GM23338 (cell line): ENCODE measurements around the gene SCGB1A1. TPM values are rescaled to one million over a fixed set of nuclear protein-coding genes. Genes with fewer than 3 reads are reported as not detected.

Experiments used
- ATAC-seq: fragments of 200-7000 bp; cut with Tn5 transposase; 3 replicates; pipeline ENCODE4 v1.9.1; 2020
- DNase-seq: peaks from one replicate; pipeline ENCODE4 v3.0.0-alpha.2; 2015; ENCODE audit warnings: low spot score
- H2AFZ ChIP-seq: fragments of 200-600 bp; sonication (generic); 2 replicates; pipeline ENCODE4 v1.8.0; 2016; ENCODE audit warnings: antibody characterized with exemption, mild to moderate bottlenecking, moderate library complexity
- H3F3A ChIP-seq: fragments of 200-600 bp; sonication (generic); replicated peaks from 2 replicates; pipeline ENCODE4 v1.8.0; 2017; ENCODE audit warnings: antibody characterized with exemption, mixed run types, low read depth
- H3K27ac ChIP-seq: fragments of 200-600 bp; sonication (generic); 2 replicates; pipeline ENCODE4 v1.6.1; 2016; ENCODE audit warnings: low read depth
- H3K27me3 ChIP-seq: fragments of 200-600 bp; sonication (generic); 2 replicates; pipeline ENCODE4 v1.8.0; 2016; ENCODE audit warnings: mild to moderate bottlenecking, mixed run types, moderate library complexity; ENCODE audit not compliant: insufficient read depth
- H3K36me3 ChIP-seq: fragments of 200-600 bp; sonication (generic); 2 replicates; pipeline ENCODE4 v1.8.0; 2016; ENCODE audit warnings: mild to moderate bottlenecking; ENCODE audit not compliant: insufficient read depth
- H3K4me1 ChIP-seq: fragments of 200-600 bp; sonication (generic); 2 replicates; pipeline ENCODE4 v1.8.0; 2016; ENCODE audit warnings: mild to moderate bottlenecking, moderate library complexity; ENCODE audit not compliant: insufficient read depth
- H3K4me2 ChIP-seq: fragments of 200-600 bp; sonication (generic); 2 replicates; pipeline ENCODE4 v1.7.1; 2017; ENCODE audit warnings: mixed run types
- H3K4me3 ChIP-seq: fragments of 200-600 bp; sonication (generic); 2 replicates; pipeline ENCODE4 v1.6.1; 2016; ENCODE audit warnings: mixed run types
- H3K79me2 ChIP-seq: fragments of 200-600 bp; sonication (generic); replicated peaks from 2 replicates; pipeline ENCODE4 v1.8.0; 2017; ENCODE audit warnings: mild to moderate bottlenecking; ENCODE audit not compliant: insufficient read depth
- H3K9me2 ChIP-seq: fragments of 200-600 bp; sonication (generic); 2 replicates; pipeline ENCODE4 v1.8.0; 2017; ENCODE audit not compliant: insufficient read depth
- H4K20me1 ChIP-seq: fragments of 200-600 bp; sonication (generic); replicated peaks from 2 replicates; pipeline ENCODE4 v1.8.0; 2017; ENCODE audit warnings: mild to moderate bottlenecking; ENCODE audit not compliant: insufficient read depth
- H3K27ac Mint-ChIP-seq: 2 replicates; pipeline ENCODE4 v1.8.0; 2020; ENCODE audit warnings: inconsistent platforms, mild to moderate bottlenecking, moderate library complexity, mixed read lengths
- H3K27me3 Mint-ChIP-seq: 3 replicates; pipeline ENCODE4 v1.8.0; 2022; ENCODE audit warnings: low read depth, mild to moderate bottlenecking, moderate library complexity, mixed read lengths, inconsistent platforms; ENCODE audit not compliant: insufficient read depth, poor library complexity
- H3K36me3 Mint-ChIP-seq: 3 replicates; pipeline ENCODE4 v1.8.0; 2021; ENCODE audit warnings: low read depth, mild to moderate bottlenecking, inconsistent platforms, moderate library complexity, mixed read lengths
- H3K4me1 Mint-ChIP-seq: 3 replicates; pipeline ENCODE4 v1.8.0; 2020; ENCODE audit warnings: mild to moderate bottlenecking, inconsistent platforms, mixed read lengths
- H3K4me3 Mint-ChIP-seq: 3 replicates; pipeline ENCODE4 v1.8.0; 2021; ENCODE audit warnings: moderate library complexity, mild to moderate bottlenecking, inconsistent platforms, mixed read lengths
- H3K9me3 Mint-ChIP-seq: 3 replicates; pipeline ENCODE4 v1.8.0; 2020; ENCODE audit warnings: moderate library complexity, mild to moderate bottlenecking, inconsistent platforms, mixed read lengths
- CREB1 ChIP-seq: fragments of 250-450 bp; sonication (Bioruptor Pico); IDR thresholded peaks from 2 replicates; pipeline ENCODE4 v1.5.0; 2020; ENCODE audit warnings: low read depth, mild to moderate bottlenecking, moderate library complexity
- ETS1 ChIP-seq: IDR thresholded peaks from 2 replicates; pipeline ENCODE4 v1.6.1; 2016; ENCODE audit warnings: antibody characterized with exemption
- EZH2 ChIP-seq: fragments of 200-600 bp; sonication (generic); IDR thresholded peaks from one replicate; pipeline ENCODE4 v1.8.0; 2017; ENCODE audit warnings: antibody characterized with exemption, mild to moderate bottlenecking, low read depth; ENCODE audit not compliant: unreplicated experiment
- EZH2phosphoT487 ChIP-seq: fragments of 200-600 bp; sonication (generic); IDR thresholded peaks from one replicate; pipeline ENCODE4 v1.8.1; 2018; ENCODE audit warnings: antibody characterized with exemption; ENCODE audit not compliant: unreplicated experiment
- JUNB ChIP-seq: IDR thresholded peaks from one replicate; pipeline ENCODE4 v1.6.1; 2016; ENCODE audit warnings: antibody characterized with exemption; ENCODE audit not compliant: unreplicated experiment
- NANOG ChIP-seq: IDR thresholded peaks from 2 replicates; pipeline ENCODE4 v1.6.1; 2016; ENCODE audit warnings: antibody characterized with exemption, borderline replicate concordance
- POLR2AphosphoS5 ChIP-seq: IDR thresholded peaks from 2 replicates; pipeline ENCODE4 v1.6.1; 2016; ENCODE audit warnings: antibody characterized with exemption, low read depth
- ZNF114 ChIP-seq: fragments of 250-450 bp; sonication (Bioruptor Pico); IDR thresholded peaks from 2 replicates; pipeline ENCODE4 v1.5.0; 2020; ENCODE audit warnings: mild to moderate bottlenecking, moderate library complexity
- ZNF331 ChIP-seq: fragments of 250-450 bp; sonication (Bioruptor Pico); IDR thresholded peaks from 2 replicates; pipeline ENCODE4 v1.5.0; 2020; ENCODE audit warnings: low read depth, mild to moderate bottlenecking, moderate library complexity
- ZNF462 ChIP-seq: fragments of 250-450 bp; sonication (Bioruptor Pico); IDR thresholded peaks from 2 replicates; pipeline ENCODE4 v1.5.0; 2020; ENCODE audit warnings: mild to moderate bottlenecking, moderate library complexity
- polyA plus RNA-seq: library from polyadenylated mRNA; unstranded; fragments of >200 nt; fragmentation: Nextera tagmentation; extraction: Ambion mirVana; gene quantifications from 2 replicates; pipeline ENCODE4 v1.2.1, GENCODE V29; 2016
- total RNA-seq: library from RNA; depleted of rRNA; stranded (reverse); fragments of >200 nt; shearing (Covaris generic); gene quantifications from 2 replicates; pipeline ENCODE4 v1.2.3, GENCODE V29; 2014
- TF ChIP-seq, protein P1 (sequence below): IDR thresholded peaks from one replicate; pipeline ENCODE4 v1.6.1; 2018; ENCODE audit warnings: antibody characterized with exemption; ENCODE audit not compliant: unreplicated experiment
- TF ChIP-seq, protein P2 (sequence below), 2 experiments: fragments of 200-600 bp in 1 of 2; sonication (generic) in 1 of 2; conservative IDR thresholded peaks; 2 replicates each; pipeline versions ENCODE4 v1.5.1 to v1.6.1; 2016 to 2017; ENCODE audit warnings: antibody characterized with exemption in 2 of 2, low read depth in 2 of 2, mild to moderate bottlenecking in 2 of 2, moderate library complexity in 1 of 2

SCGB1A1 gene
- total and polyA plus RNA-seq, 2 experiments from 2014 or later: not detected

DNA sequence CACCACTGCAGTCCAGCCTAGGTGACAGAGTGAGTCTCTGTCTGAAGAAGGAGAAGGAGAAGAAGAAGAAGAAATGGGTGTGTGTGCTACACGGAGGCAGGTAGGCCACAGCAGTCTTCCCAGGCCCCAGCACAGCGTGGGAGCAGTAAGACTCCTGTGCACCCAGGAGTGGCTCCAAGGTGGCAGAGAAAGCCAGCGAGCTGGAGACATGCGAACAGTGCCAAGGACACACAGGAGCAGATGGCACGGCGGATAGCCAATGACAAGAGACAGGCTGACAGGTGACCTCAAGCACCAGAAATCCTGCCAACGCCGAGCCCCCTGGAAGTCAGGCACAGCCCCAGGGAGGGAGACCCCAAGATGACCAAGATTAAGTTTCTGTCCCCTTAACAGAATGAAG lies 9.0 kb upstream of the SCGB1A1 start:
- H3K36me3 Mint-ChIP-seq: no peaks in the 10 kb centered on the region
- H3K9me3 Mint-ChIP-seq: no peaks in the 10 kb centered on the region; the same call in 2 of the 3 replicates
- ATAC-seq (no peak), DNase-seq (no peak)
- no peak overlapping the region for H3K27ac ChIP-seq
- no peaks in the 10 kb centered on the region for H3K27me3 ChIP-seq
- H3K79me2 ChIP-seq: no peaks in the 10 kb centered on the region
- H3K4me2 ChIP-seq: no peak overlapping the region
- H3K27me3 Mint-ChIP-seq: peaks cover 2% of the 10 kb centered on the region
- H3K4me1 Mint-ChIP-seq: no peaks in the 10 kb centered on the region; the same call in 2 of the 3 replicates
- H3K4me3 ChIP-seq: no peak overlapping the region
- no peaks in the 10 kb centered on the region; the same call in 1 of the 2 replicates for H3K4me1 ChIP-seq
- H3F3A ChIP-seq: no peaks in the 10 kb centered on the region
- H4K20me1 ChIP-seq: no peaks in the 10 kb centered on the region
- H3K9me2 ChIP-seq: no peaks in the 10 kb centered on the region
- no peak overlapping the region for H2AFZ ChIP-seq
- no peak overlapping the region for H3K27ac Mint-ChIP-seq
- H3K4me3 Mint-ChIP-seq: no peak overlapping the region
- H3K36me3 ChIP-seq: no peaks in the 10 kb centered on the region
- TF ChIP-seq ZNF462 (CRISPR knock-in tag) (no peak), ZNF331 (no peak), EZH2phosphoT487 (no peak), EZH2 (no peak), CREB1 (CRISPR knock-in tag) (no peak), NANOG (no peak), ETS1 (no peak), POLR2AphosphoS5 (no peak), ZNF114 (CRISPR knock-in tag) (no peak), JUNB (no peak)
- TF ChIP-seq, protein P1, sequence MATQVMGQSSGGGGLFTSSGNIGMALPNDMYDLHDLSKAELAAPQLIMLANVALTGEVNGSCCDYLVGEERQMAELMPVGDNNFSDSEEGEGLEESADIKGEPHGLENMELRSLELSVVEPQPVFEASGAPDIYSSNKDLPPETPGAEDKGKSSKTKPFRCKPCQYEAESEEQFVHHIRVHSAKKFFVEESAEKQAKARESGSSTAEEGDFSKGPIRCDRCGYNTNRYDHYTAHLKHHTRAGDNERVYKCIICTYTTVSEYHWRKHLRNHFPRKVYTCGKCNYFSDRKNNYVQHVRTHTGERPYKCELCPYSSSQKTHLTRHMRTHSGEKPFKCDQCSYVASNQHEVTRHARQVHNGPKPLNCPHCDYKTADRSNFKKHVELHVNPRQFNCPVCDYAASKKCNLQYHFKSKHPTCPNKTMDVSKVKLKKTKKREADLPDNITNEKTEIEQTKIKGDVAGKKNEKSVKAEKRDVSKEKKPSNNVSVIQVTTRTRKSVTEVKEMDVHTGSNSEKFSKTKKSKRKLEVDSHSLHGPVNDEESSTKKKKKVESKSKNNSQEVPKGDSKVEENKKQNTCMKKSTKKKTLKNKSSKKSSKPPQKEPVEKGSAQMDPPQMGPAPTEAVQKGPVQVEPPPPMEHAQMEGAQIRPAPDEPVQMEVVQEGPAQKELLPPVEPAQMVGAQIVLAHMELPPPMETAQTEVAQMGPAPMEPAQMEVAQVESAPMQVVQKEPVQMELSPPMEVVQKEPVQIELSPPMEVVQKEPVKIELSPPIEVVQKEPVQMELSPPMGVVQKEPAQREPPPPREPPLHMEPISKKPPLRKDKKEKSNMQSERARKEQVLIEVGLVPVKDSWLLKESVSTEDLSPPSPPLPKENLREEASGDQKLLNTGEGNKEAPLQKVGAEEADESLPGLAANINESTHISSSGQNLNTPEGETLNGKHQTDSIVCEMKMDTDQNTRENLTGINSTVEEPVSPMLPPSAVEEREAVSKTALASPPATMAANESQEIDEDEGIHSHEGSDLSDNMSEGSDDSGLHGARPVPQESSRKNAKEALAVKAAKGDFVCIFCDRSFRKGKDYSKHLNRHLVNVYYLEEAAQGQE: no peak
- TF ChIP-seq, protein P2, sequence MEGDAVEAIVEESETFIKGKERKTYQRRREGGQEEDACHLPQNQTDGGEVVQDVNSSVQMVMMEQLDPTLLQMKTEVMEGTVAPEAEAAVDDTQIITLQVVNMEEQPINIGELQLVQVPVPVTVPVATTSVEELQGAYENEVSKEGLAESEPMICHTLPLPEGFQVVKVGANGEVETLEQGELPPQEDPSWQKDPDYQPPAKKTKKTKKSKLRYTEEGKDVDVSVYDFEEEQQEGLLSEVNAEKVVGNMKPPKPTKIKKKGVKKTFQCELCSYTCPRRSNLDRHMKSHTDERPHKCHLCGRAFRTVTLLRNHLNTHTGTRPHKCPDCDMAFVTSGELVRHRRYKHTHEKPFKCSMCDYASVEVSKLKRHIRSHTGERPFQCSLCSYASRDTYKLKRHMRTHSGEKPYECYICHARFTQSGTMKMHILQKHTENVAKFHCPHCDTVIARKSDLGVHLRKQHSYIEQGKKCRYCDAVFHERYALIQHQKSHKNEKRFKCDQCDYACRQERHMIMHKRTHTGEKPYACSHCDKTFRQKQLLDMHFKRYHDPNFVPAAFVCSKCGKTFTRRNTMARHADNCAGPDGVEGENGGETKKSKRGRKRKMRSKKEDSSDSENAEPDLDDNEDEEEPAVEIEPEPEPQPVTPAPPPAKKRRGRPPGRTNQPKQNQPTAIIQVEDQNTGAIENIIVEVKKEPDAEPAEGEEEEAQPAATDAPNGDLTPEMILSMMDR (conservative IDR thresholded peaks at IDR 0.05; ENCODE audit: low read depth in 2 of 2): no peak
